Measurements from ENCODE around the gene MPV17L2.

DNA sequence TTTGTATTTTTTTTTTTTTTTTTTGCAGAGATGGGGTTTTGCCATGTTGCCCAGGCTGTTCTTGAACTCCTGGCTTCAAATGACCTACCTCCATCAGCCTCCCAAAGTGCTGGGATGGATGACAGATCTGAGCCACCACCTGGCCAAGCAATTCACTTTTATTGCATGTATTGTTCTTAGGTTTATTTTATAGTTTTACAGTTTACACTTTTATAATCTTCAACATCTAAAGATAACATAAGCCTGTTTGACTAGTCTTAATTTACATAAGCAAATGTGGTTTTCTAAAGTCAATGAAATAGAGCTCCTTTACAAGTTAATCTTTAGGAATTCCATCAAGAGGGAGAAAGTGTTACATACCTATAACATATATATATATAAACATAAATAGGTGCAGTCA is 9.5 kb upstream of the MPV17L2 start:
- TF ChIP-seq, protein P1, sequence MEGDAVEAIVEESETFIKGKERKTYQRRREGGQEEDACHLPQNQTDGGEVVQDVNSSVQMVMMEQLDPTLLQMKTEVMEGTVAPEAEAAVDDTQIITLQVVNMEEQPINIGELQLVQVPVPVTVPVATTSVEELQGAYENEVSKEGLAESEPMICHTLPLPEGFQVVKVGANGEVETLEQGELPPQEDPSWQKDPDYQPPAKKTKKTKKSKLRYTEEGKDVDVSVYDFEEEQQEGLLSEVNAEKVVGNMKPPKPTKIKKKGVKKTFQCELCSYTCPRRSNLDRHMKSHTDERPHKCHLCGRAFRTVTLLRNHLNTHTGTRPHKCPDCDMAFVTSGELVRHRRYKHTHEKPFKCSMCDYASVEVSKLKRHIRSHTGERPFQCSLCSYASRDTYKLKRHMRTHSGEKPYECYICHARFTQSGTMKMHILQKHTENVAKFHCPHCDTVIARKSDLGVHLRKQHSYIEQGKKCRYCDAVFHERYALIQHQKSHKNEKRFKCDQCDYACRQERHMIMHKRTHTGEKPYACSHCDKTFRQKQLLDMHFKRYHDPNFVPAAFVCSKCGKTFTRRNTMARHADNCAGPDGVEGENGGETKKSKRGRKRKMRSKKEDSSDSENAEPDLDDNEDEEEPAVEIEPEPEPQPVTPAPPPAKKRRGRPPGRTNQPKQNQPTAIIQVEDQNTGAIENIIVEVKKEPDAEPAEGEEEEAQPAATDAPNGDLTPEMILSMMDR (IDR thresholded peaks at IDR 0.05): no peak
- no peak for TF ChIP-seq ZFX (IDR thresholded peaks at IDR 0.05; ENCODE audit: borderline replicate concordance)

Data from 22Rv1 (cell line).